Gastrocnemius medialis (tissue), 4 donors: ENCODE results near the gene INTS11. TPM values are rescaled to one million over a fixed set of nuclear protein-coding genes. Genes with fewer than 3 reads are reported as not detected.

Experiments
- ATAC-seq, 2 donors: fragments of 150-250 bp; one replicate each; pipeline ENCODE4 v1.9.1; 2016
- DNase-seq, 2 donors: peaks; one replicate each; pipeline ENCODE4 v3.0.0-alpha.2; 2019
- H3K27ac ChIP-seq, 4 donors: fragments of 200-600 bp; sonication (generic); 1 replicate in 1 of 4; 2 replicates in 3 of 4; pipeline ENCODE4 v1.5.1; 2016 to 2018; ENCODE audit warnings: mild to moderate bottlenecking in 2 of 4, moderate library complexity in 1 of 4
- H3K27me3 ChIP-seq, 3 donors: fragments of 200-600 bp; sonication (generic) in 2 of 3; 1 replicate in 1 of 3; 2 replicates in 2 of 3; pipeline versions ENCODE4 v1.5.1 to v1.6.0; 2016 to 2019; ENCODE audit warnings: mild to moderate bottlenecking in 1 of 3, moderate library complexity in 1 of 3
- H3K36me3 ChIP-seq, 2 donors: fragments of 200-600 bp; sonication (generic) in 1 of 2; one replicate each; pipeline ENCODE4 v1.5.1; 2017 to 2018
- H3K4me1 ChIP-seq, 2 donors: fragments of 200-600 bp; sonication (generic) in 1 of 2; one replicate each; pipeline ENCODE4 v1.5.1; 2016 to 2017; ENCODE audit warnings: mild to moderate bottlenecking in 2 of 2
- H3K4me3 ChIP-seq, 4 donors: fragments of 200-600 bp; sonication (generic) in 3 of 4; 1 replicate in 1 of 4; 2 replicates in 3 of 4; pipeline ENCODE4 v1.5.1; 2016 to 2019; ENCODE audit warnings: mild to moderate bottlenecking in 2 of 4
- H3K9me3 ChIP-seq, 3 donors: fragments of 200-600 bp; sonication (generic) in 2 of 3; 1 replicate in 1 of 3; 2 replicates in 2 of 3; pipeline ENCODE4 v1.5.1; 2016 to 2019
- POLR2A ChIP-seq, 2 donors: fragments of 450-650 bp; IDR thresholded peaks; one replicate each; pipeline ENCODE4 v1.6.1; 2017; ENCODE audit warnings: antibody characterized with exemption in 2 of 2, mild to moderate bottlenecking in 2 of 2, moderate library complexity in 2 of 2
- in situ Hi-C, 4 donors: fragments of 200-750 bp; cut with MboI; loops; one replicate each; pipeline versions ENCODE4 v1.15.0 to v1.8.0; 2017; ENCODE audit warnings: low sequenced_read_pairs in 4 of 4
- intact Hi-C: fragments of 100-400 bp; cut with DNase I; formaldehyde crosslinking; loops from one replicate; pipeline ENCODE4 v1.15.1; 2023; ENCODE audit warnings: low total_unique reads
- total RNA-seq, 4 donors: library from RNA; depleted of rRNA; stranded (reverse); fragments of >200 nt; gene quantifications; one replicate each; pipeline versions ENCODE4 v1.1.0 to v1.2.3, GENCODE V29; 2016
- TF ChIP-seq, protein P1 (sequence below), 5 experiments: fragments of 450-650 bp in 3 of 5; fragments of 200-600 bp in 2 of 5; sonication (generic) in 2 of 5; IDR thresholded peaks in 4 of 5; conservative IDR thresholded peaks in 1 of 5; 1 replicate in 4 of 5; 2 replicates in 1 of 5; pipeline ENCODE4 v1.5.1; 2016 to 2019; ENCODE audit warnings: antibody characterized with exemption in 5 of 5, mild to moderate bottlenecking in 3 of 5, moderate library complexity in 3 of 5

Gene INTS11
- total RNA-seq, 4 donors from 2014 or later: 74.0 to 94.4 (median 84.7) TPM

DNA sequence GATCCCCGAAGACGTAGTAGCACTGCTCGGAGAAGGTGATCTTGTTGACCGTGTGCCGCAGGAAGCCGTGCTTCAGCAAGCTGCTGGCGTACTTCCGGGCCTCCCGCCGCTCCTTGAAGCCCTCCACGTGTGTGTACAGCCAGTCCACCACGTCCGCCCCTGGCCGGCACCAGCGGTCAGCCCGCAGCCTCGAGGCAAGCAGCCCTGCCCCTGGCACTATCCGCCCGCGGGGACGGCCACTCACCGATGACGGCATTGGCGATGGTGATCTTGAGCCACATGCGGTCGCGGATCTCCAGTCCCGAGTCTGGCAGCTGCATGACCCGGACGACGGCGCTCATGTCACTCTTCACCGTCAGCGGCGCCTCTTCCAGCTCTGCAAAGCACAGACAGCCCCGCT is 13.8 kb upstream of the INTS11 start:
- H3K9me3 ChIP-seq: no peaks in the 10 kb centered on the region
- intact Hi-C loops (no loop called here), in situ Hi-C loops (no loop called here)
- TF ChIP-seq POLR2A (IDR thresholded peaks at IDR 0.05): no peak
- TF ChIP-seq, protein P1, sequence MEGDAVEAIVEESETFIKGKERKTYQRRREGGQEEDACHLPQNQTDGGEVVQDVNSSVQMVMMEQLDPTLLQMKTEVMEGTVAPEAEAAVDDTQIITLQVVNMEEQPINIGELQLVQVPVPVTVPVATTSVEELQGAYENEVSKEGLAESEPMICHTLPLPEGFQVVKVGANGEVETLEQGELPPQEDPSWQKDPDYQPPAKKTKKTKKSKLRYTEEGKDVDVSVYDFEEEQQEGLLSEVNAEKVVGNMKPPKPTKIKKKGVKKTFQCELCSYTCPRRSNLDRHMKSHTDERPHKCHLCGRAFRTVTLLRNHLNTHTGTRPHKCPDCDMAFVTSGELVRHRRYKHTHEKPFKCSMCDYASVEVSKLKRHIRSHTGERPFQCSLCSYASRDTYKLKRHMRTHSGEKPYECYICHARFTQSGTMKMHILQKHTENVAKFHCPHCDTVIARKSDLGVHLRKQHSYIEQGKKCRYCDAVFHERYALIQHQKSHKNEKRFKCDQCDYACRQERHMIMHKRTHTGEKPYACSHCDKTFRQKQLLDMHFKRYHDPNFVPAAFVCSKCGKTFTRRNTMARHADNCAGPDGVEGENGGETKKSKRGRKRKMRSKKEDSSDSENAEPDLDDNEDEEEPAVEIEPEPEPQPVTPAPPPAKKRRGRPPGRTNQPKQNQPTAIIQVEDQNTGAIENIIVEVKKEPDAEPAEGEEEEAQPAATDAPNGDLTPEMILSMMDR (IDR thresholded peaks at IDR 0.05 in 4 of 5, conservative IDR thresholded peaks at IDR 0.05 in 1 of 5): no peak
- H3K27ac ChIP-seq: no peak overlapping the region
- DNase-seq (no peak), ATAC-seq (no peak)
- H3K36me3 ChIP-seq: peaks cover 0 to 57% of the 10 kb centered on the region in 2 donors
- no peaks in the 10 kb centered on the region for H3K27me3 ChIP-seq
- H3K4me3 ChIP-seq: no peak overlapping the region
- peaks cover 6 to 23% of the 10 kb centered on the region in 2 donors for H3K4me1 ChIP-seq

DNA sequence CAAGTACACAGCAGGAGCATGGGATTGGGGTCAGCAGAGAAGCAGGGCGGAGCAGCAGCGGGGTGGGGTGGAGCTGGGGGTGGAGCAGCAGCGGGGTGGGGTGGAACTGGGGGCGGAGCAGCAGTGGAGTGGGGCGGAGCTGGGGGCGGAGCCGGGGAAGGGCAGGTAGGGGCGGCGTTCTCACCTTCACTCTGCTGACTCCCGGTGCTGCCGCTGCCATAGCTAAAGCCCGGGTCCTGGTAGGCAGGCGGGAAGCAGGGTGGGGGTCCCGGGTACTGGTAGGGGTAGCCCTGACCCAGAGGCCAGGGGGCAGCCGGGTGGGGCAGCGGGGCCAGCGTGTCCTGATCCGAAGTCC is 13.3 kb upstream of the INTS11 start:
- intact Hi-C loops: no loop called here
- peaks cover 0 to 57% of the 10 kb centered on the region in 2 donors for H3K36me3 ChIP-seq
- H3K4me1 ChIP-seq: peaks cover 4 to 22% of the 10 kb centered on the region in 2 donors
- no peaks in the 10 kb centered on the region for H3K27me3 ChIP-seq
- no peak overlapping the region for H3K27ac ChIP-seq
- no peak overlapping the region for H3K4me3 ChIP-seq
- H3K9me3 ChIP-seq: no peaks in the 10 kb centered on the region
- ATAC-seq (no peak), DNase-seq (no peak)
- in situ Hi-C loops: no loop called here
- no peak for TF ChIP-seq POLR2A (IDR thresholded peaks at IDR 0.05)
- TF ChIP-seq, protein P1 (IDR thresholded peaks at IDR 0.05 in 4 of 5, conservative IDR thresholded peaks at IDR 0.05 in 1 of 5): no peak

DNA sequence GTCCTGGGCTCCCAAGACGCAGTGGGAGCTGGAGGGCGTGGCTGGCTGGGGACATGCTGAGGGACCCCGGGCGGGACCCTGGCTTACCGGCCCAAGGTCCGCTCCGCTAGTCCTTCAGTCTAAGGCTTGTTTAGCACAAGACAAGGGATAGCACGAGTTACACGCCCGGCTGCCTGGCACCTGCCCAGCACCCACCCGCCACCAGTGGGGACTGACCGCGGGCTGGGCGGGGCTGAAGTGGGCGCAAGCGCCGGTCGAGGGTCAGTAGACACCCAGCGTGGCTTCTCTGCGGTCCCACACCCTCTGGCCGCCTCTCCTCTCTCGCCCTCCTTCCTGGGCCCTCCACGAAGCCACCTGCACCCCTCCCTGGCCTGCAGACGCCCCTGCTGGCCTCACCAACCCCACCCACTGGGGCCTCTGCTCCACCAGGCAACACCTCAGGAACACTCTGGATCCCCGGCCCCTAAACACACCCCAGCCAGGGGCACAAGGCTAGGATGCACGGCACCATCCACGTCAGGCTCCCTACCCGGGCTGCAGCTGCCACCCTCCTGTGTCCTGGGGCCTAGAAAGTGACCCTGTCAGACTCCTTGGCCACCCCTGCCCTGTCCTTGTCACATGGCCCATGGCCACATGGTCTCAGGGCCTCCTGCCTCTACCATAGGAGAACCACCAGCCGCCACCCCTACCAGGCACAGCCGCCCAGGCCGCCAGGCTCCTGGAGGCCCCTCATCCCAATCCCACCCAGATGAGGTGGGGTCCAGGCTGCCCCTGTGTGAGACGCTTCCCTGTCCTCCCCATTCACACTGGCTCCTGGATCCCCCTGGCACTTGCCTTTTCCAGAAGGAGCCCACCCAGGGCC is 12.7 kb upstream of the INTS11 start:
- DNase-seq (no peak), ATAC-seq (no peak)
- Histone ChIP-seq H3K27ac (no peak overlapping the region), H3K4me3 (no peak overlapping the region), H3K27me3 (no peaks in the 10 kb centered on the region), H3K9me3 (no peaks in the 10 kb centered on the region), H3K4me1 (peaks cover 8 to 16% of the 10 kb centered on the region in 2 donors), H3K36me3 (peaks cover 0 to 57% of the 10 kb centered on the region in 2 donors)
- no peak for TF ChIP-seq POLR2A (IDR thresholded peaks at IDR 0.05)
- intact Hi-C loops: no loop called here
- in situ Hi-C loops: no loop called here

DNA sequence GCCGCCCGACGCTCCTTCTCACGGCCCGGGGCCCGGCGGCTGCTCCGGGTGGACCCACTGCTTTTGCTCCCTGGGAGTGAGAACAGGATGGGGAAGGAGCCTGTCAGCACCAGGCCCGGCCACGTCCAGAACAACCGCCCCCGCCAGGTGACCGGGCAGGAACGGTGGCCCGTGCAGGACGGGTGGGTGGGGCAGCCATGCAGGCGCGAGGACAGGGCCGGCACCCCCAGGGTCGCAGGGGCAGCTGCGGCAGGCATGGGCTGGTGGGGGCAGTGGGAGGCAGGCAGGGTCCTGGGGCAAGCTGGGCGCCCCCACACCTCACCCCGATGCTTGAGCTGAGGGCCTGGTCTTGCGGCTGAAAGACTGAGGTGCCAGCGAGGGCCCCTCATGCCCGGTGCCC is 12.0 kb upstream of the INTS11 start:
- DNase-seq: no peak

DNA sequence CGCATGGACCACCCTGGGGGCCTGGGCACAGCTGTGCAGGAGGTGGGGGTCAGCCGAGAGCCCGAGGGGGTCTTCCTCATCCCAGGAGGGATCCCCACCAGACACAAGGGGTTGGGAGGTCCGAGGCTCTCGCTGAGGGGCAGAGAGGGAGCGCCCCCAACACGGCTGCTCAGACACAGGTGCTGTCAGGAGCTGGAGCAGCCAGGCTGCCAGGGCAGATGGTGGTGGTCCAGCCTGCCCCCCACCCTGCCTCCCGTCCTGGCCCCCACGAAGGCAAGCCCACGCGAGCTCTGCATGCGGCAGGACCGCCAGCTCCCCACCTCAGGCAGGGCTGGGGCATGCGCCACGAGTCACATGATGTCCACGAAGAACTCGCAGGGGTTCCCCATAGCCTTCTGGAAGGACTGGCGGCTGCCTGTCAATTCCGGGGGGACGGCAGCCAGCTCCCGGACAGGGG is 11.4 kb upstream of the INTS11 start:
- Histone ChIP-seq H3K9me3 (no peaks in the 10 kb centered on the region), H3K4me1 (peaks cover 13 to 19% of the 10 kb centered on the region in 2 donors), H3K27me3 (no peaks in the 10 kb centered on the region), H3K36me3 (peaks cover 0 to 47% of the 10 kb centered on the region in 2 donors), H3K27ac (no peak overlapping the region), H3K4me3 (no peak overlapping the region)
- intact Hi-C loops: no loop called here
- no peak for TF ChIP-seq POLR2A (IDR thresholded peaks at IDR 0.05)
- TF ChIP-seq, protein P1 (IDR thresholded peaks at IDR 0.05 in 4 of 5, conservative IDR thresholded peaks at IDR 0.05 in 1 of 5): no peak
- ATAC-seq (no peak), DNase-seq (no peak)
- in situ Hi-C loops: no loop called here

More for the DNA sequence above, 12.0 kb upstream of the INTS11 start:
- peaks cover 0 to 53% of the 10 kb centered on the region in 2 donors for H3K36me3 ChIP-seq
- no peak for ATAC-seq
- in situ Hi-C loops: no loop called here
- no peaks in the 10 kb centered on the region for H3K27me3 ChIP-seq
- H3K9me3 ChIP-seq: no peaks in the 10 kb centered on the region
- intact Hi-C loops: no loop called here
- TF ChIP-seq, protein P1 (IDR thresholded peaks at IDR 0.05 in 4 of 5, conservative IDR thresholded peaks at IDR 0.05 in 1 of 5): no peak
- no peak for TF ChIP-seq POLR2A (IDR thresholded peaks at IDR 0.05)
- H3K4me3 ChIP-seq: no peak overlapping the region
- H3K27ac ChIP-seq: no peak overlapping the region
- H3K4me1 ChIP-seq: peaks cover 8 to 13% of the 10 kb centered on the region in 2 donors
